Vagina (tissue), 2 donors: Measurements from ENCODE around the gene GALNT17. TPM values are rescaled to one million over a fixed set of nuclear protein-coding genes. Genes with fewer than 3 reads are reported as not detected.

Experiments used
- DNase-seq, 2 donors: peaks; one replicate each; pipeline ENCODE4 v3.0.0-alpha.2; 2017; ENCODE audit errors: extremely low spot score in 2 of 2
- H3K27ac ChIP-seq: fragments of 200-600 bp; sonication (generic); one replicate; pipeline ENCODE4 v1.5.1; 2019
- H3K27me3 ChIP-seq: fragments of 200-600 bp; sonication (generic); one replicate; pipeline ENCODE4 v1.5.1; 2019
- H3K36me3 ChIP-seq, 2 donors: fragments of 200-600 bp; sonication (generic); one replicate each; pipeline ENCODE4 v1.5.1; 2017 to 2019
- H3K4me1 ChIP-seq: fragments of 200-600 bp; sonication (generic); one replicate; pipeline ENCODE4 v1.5.1; 2019
- H3K4me3 ChIP-seq, 2 donors: fragments of 200-600 bp; sonication (generic); 1 replicate in 1 of 2; 2 replicates in 1 of 2; pipeline ENCODE4 v1.5.1; 2016 to 2019
- H3K9me3 ChIP-seq: fragments of 200-600 bp; sonication (generic); one replicate; pipeline ENCODE4 v1.5.1; 2019
- POLR2A ChIP-seq, 2 donors: fragments of 450-650 bp; IDR thresholded peaks; one replicate each; pipeline ENCODE4 v1.6.1; 2017; ENCODE audit warnings: antibody characterized with exemption in 2 of 2, mild to moderate bottlenecking in 2 of 2, moderate library complexity in 2 of 2
- POLR2AphosphoS5 ChIP-seq, 2 donors: sonication (generic); formaldehyde crosslinking; IDR thresholded peaks; one replicate each; pipeline ENCODE4 v1.9.0; 2017; ENCODE audit warnings: antibody characterized with exemption in 2 of 2, mild to moderate bottlenecking in 2 of 2, low read depth in 1 of 2; ENCODE audit not compliant: insufficient read depth in 1 of 2
- intact Hi-C: fragments of 100-400 bp; cut with DNase I; formaldehyde crosslinking; loops from one replicate; pipeline ENCODE4 v1.15.1; 2023
- total RNA-seq: library from RNA; depleted of rRNA; stranded (reverse); fragments of >200 nt; gene quantifications from one replicate; pipeline ENCODE4 v1.2.3, GENCODE V29; 2016
- TF ChIP-seq, protein P1 (sequence below), 3 experiments: fragments of 450-650 bp in 2 of 3; fragments of 200-600 bp in 1 of 3; sonication (generic) in 1 of 3; IDR thresholded peaks; one replicate each; pipeline ENCODE4 v1.5.1; 2017 to 2019; ENCODE audit warnings: antibody characterized with exemption in 3 of 3, mild to moderate bottlenecking in 2 of 3, moderate library complexity in 2 of 3

Gene GALNT17
- total RNA-seq, 1 donor from 2014 or later = 3.9 TPM

DNA sequence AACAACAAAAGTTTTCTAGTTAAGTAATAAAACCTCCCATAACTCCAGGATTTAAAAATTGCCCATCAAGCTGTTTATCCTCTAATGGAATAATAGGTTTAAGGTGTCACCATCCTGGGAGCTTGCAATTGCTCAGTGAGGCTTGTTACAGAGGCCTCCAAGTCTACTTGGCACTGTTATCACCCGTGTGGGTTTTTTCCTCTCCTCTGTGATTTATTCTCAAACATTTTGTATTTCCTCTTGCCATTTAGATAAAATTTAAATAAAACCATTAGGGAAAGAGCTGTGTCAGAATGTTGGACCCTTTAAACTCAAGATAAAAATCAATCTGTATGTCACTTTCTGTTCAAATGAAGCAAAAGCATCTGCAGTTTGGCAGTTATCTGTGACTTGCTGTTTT is 202.6 kb downstream of the GALNT17 start:
- Histone ChIP-seq H3K27me3 (no peaks in the 10 kb centered on the region), H3K4me3 (no peak overlapping the region), H3K36me3 (no peaks in the 10 kb centered on the region), H3K27ac (no peak overlapping the region), H3K9me3 (no peaks in the 10 kb centered on the region), H3K4me1 (no peaks in the 10 kb centered on the region)
- no peak for DNase-seq
- TF ChIP-seq, protein P1, sequence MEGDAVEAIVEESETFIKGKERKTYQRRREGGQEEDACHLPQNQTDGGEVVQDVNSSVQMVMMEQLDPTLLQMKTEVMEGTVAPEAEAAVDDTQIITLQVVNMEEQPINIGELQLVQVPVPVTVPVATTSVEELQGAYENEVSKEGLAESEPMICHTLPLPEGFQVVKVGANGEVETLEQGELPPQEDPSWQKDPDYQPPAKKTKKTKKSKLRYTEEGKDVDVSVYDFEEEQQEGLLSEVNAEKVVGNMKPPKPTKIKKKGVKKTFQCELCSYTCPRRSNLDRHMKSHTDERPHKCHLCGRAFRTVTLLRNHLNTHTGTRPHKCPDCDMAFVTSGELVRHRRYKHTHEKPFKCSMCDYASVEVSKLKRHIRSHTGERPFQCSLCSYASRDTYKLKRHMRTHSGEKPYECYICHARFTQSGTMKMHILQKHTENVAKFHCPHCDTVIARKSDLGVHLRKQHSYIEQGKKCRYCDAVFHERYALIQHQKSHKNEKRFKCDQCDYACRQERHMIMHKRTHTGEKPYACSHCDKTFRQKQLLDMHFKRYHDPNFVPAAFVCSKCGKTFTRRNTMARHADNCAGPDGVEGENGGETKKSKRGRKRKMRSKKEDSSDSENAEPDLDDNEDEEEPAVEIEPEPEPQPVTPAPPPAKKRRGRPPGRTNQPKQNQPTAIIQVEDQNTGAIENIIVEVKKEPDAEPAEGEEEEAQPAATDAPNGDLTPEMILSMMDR (IDR thresholded peaks at IDR 0.05) = no peak
- TF ChIP-seq POLR2A (IDR thresholded peaks at IDR 0.05) (no peak), POLR2AphosphoS5 (IDR thresholded peaks at IDR 0.05; ENCODE audit: insufficient read depth in 1 of 2, low read depth in 1 of 2) (no peak)
- intact Hi-C loops = no loop called here

GRCh38 chr7:71338866-71339265 is 206.9 kb downstream of the GALNT17 start:
- Histone ChIP-seq H3K27ac (no peak overlapping the region), H3K27me3 (no peaks in the 10 kb centered on the region), H3K4me1 (no peaks in the 10 kb centered on the region), H3K4me3 (no peak overlapping the region), H3K9me3 (no peaks in the 10 kb centered on the region), H3K36me3 (no peaks in the 10 kb centered on the region)
- no peak for DNase-seq
- intact Hi-C loops = no loop called here
- no peak for TF ChIP-seq POLR2AphosphoS5 (IDR thresholded peaks at IDR 0.05; ENCODE audit: insufficient read depth in 1 of 2, low read depth in 1 of 2)
- no peak for TF ChIP-seq POLR2A (IDR thresholded peaks at IDR 0.05)
- TF ChIP-seq, protein P1 (IDR thresholded peaks at IDR 0.05) = no peak

GRCh38 chr7:71339924-71340323 is 208.0 kb downstream of the GALNT17 start:
- H3K4me3 ChIP-seq = no peak overlapping the region
- TF ChIP-seq POLR2AphosphoS5 (IDR thresholded peaks at IDR 0.05; ENCODE audit: insufficient read depth in 1 of 2, low read depth in 1 of 2) (no peak), POLR2A (IDR thresholded peaks at IDR 0.05) (no peak)
- TF ChIP-seq, protein P1 (IDR thresholded peaks at IDR 0.05) = no peak
- H3K36me3 ChIP-seq = no peaks in the 10 kb centered on the region
- H3K27me3 ChIP-seq = no peaks in the 10 kb centered on the region
- no peak for DNase-seq
- intact Hi-C loops = no loop called here
- no peak overlapping the region for H3K27ac ChIP-seq
- H3K9me3 ChIP-seq = no peaks in the 10 kb centered on the region
- H3K4me1 ChIP-seq = no peaks in the 10 kb centered on the region

- TF ChIP-seq, protein P1 (IDR thresholded peaks at IDR 0.05) = no peak
- TF ChIP-seq POLR2AphosphoS5 (IDR thresholded peaks at IDR 0.05; ENCODE audit: insufficient read depth in 1 of 2, low read depth in 1 of 2) (no peak), POLR2A (IDR thresholded peaks at IDR 0.05) (no peak)
- DNase-seq = no peak
- Histone ChIP-seq H3K36me3 (no peaks in the 10 kb centered on the region), H3K4me3 (no peak overlapping the region), H3K4me1 (no peaks in the 10 kb centered on the region), H3K9me3 (no peaks in the 10 kb centered on the region), H3K27me3 (no peaks in the 10 kb centered on the region), H3K27ac (no peak overlapping the region)
- intact Hi-C loops = no loop called here
These were observed 210.3 kb downstream of the GALNT17 start for GRCh38 chr7:71342202-71342601.

DNA sequence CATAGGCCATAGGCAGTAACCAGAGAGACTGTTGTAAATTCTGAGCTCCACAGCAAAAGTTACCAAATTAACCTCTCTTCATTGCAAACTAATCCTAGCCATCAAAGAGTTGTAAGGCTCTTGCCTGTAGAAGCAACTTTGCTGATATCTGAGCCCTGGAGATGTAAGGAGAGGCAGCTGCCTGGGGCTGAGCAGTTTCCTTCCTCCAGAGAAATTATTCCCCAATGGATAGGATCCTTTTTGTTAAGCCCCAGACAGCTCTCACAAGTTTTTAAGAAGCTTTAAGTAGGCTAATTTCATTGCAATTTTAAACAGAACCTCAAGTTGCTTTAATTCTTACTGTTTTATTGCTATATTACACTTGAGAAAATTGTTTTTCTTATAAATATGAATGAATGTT is 211.1 kb downstream of the GALNT17 start:
- H3K27me3 ChIP-seq = no peaks in the 10 kb centered on the region
- H3K9me3 ChIP-seq = no peaks in the 10 kb centered on the region
- no peaks in the 10 kb centered on the region for H3K4me1 ChIP-seq
- H3K27ac ChIP-seq = no peak overlapping the region
- intact Hi-C loops = no loop called here
- no peak for DNase-seq
- H3K36me3 ChIP-seq = no peaks in the 10 kb centered on the region
- TF ChIP-seq POLR2A (IDR thresholded peaks at IDR 0.05) (no peak), POLR2AphosphoS5 (IDR thresholded peaks at IDR 0.05; ENCODE audit: insufficient read depth in 1 of 2, low read depth in 1 of 2) (no peak)
- TF ChIP-seq, protein P1 (IDR thresholded peaks at IDR 0.05) = no peak
- no peak overlapping the region for H3K4me3 ChIP-seq
